ENCODE results near the gene ZMPSTE24. TPM values are rescaled to one million over a fixed set of nuclear protein-coding genes. Genes with fewer than 3 reads are reported as not detected.

Gene ZMPSTE24
- total and polyA plus RNA-seq, 9 donors = 19.0 to 44.4 (median 29.0) TPM

DNA sequence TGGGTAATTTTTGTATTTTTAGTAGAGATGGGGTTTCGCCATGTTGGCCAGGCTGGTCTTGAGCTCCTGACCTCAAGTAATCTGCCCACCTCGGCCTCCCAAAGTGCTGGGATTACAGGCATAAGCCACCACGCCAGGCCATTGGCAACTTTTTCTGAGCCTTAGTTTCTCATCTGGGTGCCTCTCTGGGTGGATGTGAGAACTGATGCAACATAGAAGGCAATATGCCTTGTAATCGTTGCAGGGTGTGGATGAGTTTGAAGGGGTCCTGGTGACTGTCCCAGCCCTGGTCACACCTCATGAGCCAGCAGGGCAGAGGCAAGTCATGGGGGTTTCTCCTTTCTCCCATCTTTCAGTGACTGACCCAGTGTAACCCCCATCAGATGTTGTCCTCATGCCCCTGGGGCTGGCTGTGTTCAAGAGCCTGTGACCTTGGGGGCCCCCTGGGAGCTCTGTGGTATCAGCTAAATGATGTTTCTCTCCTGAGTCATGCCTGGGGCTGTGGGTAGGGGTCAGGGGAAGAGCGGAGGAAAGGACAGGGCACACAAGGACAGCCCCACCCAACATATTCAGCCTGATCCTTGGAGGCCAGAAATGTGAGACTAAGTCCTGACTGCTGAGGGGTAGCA is 55.4 kb downstream of the ZMPSTE24 start:
- Histone ChIP-seq H3K36me3 (no peaks in the 10 kb centered on the region), H3K4me3 (no peak overlapping the region), H3K9me3 (no peaks in the 10 kb centered on the region), H3K4me1 (ENCODE audit: insufficient read depth) (peaks cover 11% of the 10 kb centered on the region), H3K27ac (no peak overlapping the region), H3K27me3 (peaks cover 4% of the 10 kb centered on the region)
- DNase-seq = no peak
- intact Hi-C loops (cut with DNase I) = loop anchor here in 3 of 4 donors (10.0 kb wide), 2 partner anchors 159 to 169 kb away; no protein-coding TSS in a partner anchor
- WGBS, 3 donors = 83 to 90% (median 86%) methylated on average over 5 of the region's 5 CpGs
- TF ChIP-seq EP300 (IDR thresholded peaks at IDR 0.05) = no peak

DNA sequence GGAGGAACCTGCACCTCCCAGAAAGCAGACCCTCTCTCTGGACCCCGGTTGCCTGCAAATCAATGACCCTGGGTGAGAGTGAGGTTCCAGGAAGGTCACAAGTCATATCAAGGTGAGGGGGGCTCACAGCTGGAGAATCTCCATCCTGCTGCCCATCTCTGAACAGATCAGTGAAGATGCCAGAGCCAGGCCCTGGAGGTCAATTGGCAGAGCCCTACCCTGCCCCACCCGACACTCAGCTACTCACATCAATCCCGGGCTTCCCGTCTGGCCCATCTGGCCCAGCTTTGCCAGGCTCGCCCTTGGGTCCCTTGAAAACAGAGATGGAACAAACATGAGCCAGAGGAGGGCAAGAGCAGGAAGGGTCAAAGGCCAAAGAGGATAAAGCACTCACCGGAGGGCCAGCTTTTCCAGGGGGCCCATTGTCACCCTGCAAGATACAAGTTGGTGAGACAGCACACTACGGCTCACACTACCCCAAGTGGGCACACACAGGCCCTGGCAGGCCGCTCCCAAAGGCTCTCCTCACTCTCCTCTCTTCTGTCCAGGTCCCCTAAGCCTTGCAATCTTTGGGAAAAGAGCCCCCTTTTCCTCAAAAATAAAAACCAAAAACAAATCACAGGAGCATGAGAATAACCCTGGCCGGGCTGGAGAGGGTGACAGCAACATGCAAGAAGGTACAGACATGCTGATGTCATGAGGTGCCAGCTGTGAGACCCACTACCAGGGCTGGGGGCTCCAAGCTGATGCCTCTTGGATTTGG is 56.1 kb downstream of the ZMPSTE24 start:
- Histone ChIP-seq H3K27ac (no peak overlapping the region), H3K4me3 (no peak overlapping the region), H3K27me3 (peaks cover 4% of the 10 kb centered on the region), H3K4me1 (ENCODE audit: insufficient read depth) (peaks cover 11% of the 10 kb centered on the region), H3K9me3 (no peaks in the 10 kb centered on the region), H3K36me3 (no peaks in the 10 kb centered on the region)
- DNase-seq = no peak
- intact Hi-C loops (cut with DNase I) = loop anchor here in 3 of 4 donors (10.0 kb wide), 2 partner anchors 159 to 169 kb away; no protein-coding TSS in a partner anchor
- WGBS, 3 donors = 89 to 95% (median 91%) methylated on average over 9 of the region's 9 CpGs
- TF ChIP-seq POLR2A (IDR thresholded peaks at IDR 0.05) (no peak), EP300 (IDR thresholded peaks at IDR 0.05) (no peak)
- TF ChIP-seq, protein P1, sequence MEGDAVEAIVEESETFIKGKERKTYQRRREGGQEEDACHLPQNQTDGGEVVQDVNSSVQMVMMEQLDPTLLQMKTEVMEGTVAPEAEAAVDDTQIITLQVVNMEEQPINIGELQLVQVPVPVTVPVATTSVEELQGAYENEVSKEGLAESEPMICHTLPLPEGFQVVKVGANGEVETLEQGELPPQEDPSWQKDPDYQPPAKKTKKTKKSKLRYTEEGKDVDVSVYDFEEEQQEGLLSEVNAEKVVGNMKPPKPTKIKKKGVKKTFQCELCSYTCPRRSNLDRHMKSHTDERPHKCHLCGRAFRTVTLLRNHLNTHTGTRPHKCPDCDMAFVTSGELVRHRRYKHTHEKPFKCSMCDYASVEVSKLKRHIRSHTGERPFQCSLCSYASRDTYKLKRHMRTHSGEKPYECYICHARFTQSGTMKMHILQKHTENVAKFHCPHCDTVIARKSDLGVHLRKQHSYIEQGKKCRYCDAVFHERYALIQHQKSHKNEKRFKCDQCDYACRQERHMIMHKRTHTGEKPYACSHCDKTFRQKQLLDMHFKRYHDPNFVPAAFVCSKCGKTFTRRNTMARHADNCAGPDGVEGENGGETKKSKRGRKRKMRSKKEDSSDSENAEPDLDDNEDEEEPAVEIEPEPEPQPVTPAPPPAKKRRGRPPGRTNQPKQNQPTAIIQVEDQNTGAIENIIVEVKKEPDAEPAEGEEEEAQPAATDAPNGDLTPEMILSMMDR (IDR thresholded peaks at IDR 0.05) = no peak

DNA sequence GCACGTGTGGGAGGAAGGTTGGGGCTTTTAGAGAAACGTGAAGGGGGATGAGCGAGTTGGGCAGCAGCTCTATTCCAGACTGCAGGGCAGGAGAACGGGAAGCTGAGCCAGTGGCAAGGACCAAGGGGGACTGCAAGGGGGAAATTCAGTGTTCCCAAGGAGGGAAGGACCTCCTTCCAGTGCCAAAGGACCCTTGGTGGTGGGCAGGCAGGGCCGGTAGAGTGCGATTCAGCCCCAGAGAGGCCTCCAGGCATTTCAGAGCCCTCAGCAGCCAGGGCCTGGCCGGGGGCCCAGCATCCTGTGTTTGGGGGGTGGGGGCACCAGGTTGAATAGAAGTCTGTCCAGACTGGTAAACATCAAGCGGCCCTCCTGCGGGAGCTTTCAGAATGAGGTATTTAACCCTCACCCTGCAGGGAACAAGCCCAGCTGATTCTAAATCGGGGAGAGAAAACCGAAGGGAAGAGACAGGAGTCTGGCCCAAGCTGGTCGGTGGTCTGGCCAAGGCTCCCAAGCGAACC is 56.7 kb downstream of the ZMPSTE24 start:
- H3K27me3 ChIP-seq = peaks cover 4% of the 10 kb centered on the region
- intact Hi-C loops (cut with DNase I) = loop anchor here in 3 of 4 donors (10.0 kb wide), 2 partner anchors 160 to 170 kb away; no protein-coding TSS in a partner anchor
- H3K4me1 ChIP-seq (ENCODE audit: insufficient read depth) = peaks cover 6% of the 10 kb centered on the region
- no peaks in the 10 kb centered on the region for H3K36me3 ChIP-seq
- no peak for TF ChIP-seq EP300 (IDR thresholded peaks at IDR 0.05)
- TF ChIP-seq, protein P1 (IDR thresholded peaks at IDR 0.05) = no peak
- no peak for TF ChIP-seq POLR2A (IDR thresholded peaks at IDR 0.05)
- WGBS, 3 donors = 30 to 38% (median 36%) methylated on average over 12 to 13 of the region's 13 CpGs
- DNase-seq = no peak
- H3K27ac ChIP-seq = no peak overlapping the region
- no peaks in the 10 kb centered on the region for H3K9me3 ChIP-seq
- H3K4me3 ChIP-seq = peak overlapping the region; percentile 31

DNA sequence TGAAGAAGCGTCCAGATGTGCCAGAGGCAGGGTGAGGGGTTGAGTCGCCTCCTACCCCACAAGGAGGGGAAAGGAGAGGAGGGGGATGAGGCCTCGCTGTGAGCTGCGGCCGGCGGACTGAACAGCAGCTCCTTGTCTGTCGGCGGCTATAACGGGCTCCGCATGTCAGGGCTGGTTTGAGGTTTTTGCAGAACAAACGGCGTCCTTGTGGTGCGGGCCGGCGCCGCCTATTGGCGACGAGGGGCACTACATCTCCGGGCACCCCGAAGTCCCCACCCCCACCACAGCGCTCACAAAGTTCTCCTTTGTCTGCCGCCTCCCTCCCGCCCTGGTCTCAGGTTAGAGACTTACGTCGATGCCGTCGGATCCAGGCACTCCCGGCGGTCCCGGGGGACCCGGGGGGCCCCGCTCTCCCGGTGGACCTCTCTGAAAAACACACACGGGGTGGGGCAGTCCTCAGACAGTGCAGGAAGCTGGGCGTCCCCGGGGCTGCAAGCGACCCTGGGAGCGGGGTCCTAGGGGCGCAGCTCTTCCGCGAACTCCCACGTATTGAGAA is 57.3 kb downstream of the ZMPSTE24 start:
- Histone ChIP-seq H3K9me3 (no peaks in the 10 kb centered on the region), H3K36me3 (no peaks in the 10 kb centered on the region), H3K27me3 (peaks cover 4% of the 10 kb centered on the region), H3K4me3 (peak overlapping the region; percentile 31), H3K4me1 (ENCODE audit: insufficient read depth) (peaks cover 6% of the 10 kb centered on the region), H3K27ac (no peak overlapping the region)
- TF ChIP-seq EP300 (IDR thresholded peaks at IDR 0.05) (no peak), POLR2A (IDR thresholded peaks at IDR 0.05) (no peak)
- TF ChIP-seq, protein P1 (IDR thresholded peaks at IDR 0.05) = peak; percentile 67 to 77 (median 74)
- intact Hi-C loops (cut with DNase I) = loop anchor here in 3 of 4 donors (10.0 kb wide), 2 partner anchors 161 to 171 kb away; no protein-coding TSS in a partner anchor
- WGBS, 3 donors = 1% methylated on average over 32 to 42 of the region's 42 CpGs
- peak; percentile 58 to 86 (median 74) for DNase-seq

All from ovary (tissue), 9 donors.